Globus pallidus (tissue), 1 donor: ENCODE data around the gene GLG1.
"Not testable (repeated sequence)": the region's sequence is repeated elsewhere in the genome, so short reads cannot be mapped to it uniquely, and the experiment has no call there.

Source experiments
- DNase-seq: peaks from one replicate; pipeline ENCODE4 v3.0.0-alpha.2; 2015; ENCODE audit warnings: low spot score

The GLG1 gene

GRCh38 chr16:74537746-74538145 lies 69.2 kb downstream of the GLG1 start:
- not testable (repeated sequence) for DNase-seq

DNA sequence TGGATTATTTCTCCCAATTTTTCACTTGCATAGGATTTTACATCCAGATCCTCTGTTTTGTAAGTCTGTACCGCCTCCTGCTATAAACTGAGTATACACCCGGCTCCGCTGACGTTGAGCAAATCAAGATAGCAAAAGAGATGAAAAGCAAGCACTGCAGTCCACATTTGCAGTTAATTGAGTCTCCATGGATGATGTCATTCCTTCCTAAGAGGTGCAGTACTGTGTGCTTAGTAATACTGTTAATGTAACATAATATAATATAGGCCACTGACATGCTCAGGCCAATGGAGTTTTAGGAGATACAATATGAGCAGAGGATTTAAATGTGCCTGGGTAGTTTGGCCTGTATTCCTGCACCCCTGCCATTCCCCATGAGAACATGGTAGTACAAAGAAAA lies 72.3 kb downstream of the GLG1 start:
- not testable (repeated sequence) for DNase-seq

DNA sequence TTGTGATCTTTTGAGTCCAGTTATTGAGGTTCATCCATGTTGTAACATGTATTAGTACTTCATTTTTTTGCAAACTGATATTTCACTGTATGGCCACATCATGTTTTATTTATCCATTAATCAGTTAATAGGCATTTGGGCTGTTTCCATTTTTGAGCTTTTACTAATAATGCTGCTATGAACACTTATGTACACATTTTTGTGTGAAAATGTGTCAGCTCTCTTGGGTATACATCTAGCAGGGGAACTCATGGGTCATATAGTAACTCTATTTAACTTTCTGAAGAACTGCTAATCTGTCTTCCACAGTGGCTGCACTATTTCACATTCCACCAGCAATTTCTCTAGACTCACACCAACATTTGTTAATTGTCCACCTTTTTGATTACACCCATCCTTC lies 82.0 kb downstream of the GLG1 start:
- no peak for DNase-seq

DNA sequence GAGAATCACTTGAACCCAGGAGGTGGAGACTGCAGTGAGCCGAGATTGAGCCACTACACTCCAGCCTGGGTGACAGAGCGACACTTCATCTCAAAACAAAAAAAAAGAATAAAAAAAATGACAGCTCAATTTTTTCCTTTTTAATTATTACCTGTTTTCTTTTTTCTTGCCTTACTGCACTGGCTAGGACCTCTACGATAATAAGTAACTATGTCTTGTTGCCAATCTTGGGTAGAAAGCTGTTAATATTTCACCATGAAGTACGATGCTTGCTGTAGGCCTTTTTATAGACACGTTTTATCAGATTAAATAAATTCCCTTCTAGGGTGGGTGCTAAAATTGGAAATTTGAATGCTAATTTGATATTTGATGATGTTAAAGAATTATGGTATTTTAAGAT lies 82.8 kb downstream of the GLG1 start:
- DNase-seq, result no peak

GRCh38 chr16:74523706-74524105 lies 83.2 kb downstream of the GLG1 start:
- DNase-seq, result not testable (repeated sequence)

DNA sequence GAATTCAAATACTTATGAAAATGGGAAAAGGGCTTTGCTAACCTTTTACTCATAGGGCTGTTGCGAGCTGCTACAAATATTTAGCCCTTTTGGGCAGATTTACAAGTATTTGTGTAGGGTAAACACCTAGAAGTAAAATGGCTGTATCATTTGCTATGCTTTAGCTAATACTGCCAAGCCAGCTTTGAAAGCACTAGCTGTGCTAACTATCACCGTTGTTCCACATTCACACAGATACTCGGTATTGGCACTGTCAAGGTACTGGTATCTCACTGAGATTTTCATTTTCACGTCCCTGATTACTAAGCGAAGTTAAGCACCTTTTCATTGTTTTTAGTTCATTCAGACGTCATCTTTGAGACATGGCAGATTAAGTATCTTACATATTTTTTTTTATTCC lies 84.8 kb downstream of the GLG1 start:
- DNase-seq, result no peak

GRCh38 chr16:74521691-74522090 lies 85.2 kb downstream of the GLG1 start:
- DNase-seq, result peak; percentile 72

GRCh38 chr16:74518934-74519333 lies 88.0 kb downstream of the GLG1 start:
- not testable (repeated sequence) for DNase-seq

DNA sequence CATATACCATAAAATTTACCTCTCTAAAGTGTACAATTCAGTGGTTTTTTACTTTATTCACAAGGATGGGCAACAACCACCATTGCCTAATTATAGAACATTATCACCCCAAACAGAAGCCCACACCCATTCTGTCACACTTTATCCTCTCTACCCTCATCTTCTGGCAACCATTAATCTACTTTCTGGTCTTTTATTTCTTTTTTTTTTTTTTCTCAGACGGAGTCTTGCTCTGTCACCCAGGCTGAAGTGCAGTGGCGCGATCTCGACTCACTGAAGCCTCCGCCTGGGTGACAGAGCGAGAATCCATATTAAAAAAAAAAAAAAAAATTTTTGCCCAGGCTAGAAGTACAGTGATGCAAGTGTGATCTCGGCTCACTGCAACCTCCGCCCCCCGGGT lies 95.0 kb downstream of the GLG1 start:
- no peak for DNase-seq

GRCh38 chr16:74505011-74505410 lies 101.9 kb downstream of the GLG1 start:
- DNase-seq, result no peak

DNA sequence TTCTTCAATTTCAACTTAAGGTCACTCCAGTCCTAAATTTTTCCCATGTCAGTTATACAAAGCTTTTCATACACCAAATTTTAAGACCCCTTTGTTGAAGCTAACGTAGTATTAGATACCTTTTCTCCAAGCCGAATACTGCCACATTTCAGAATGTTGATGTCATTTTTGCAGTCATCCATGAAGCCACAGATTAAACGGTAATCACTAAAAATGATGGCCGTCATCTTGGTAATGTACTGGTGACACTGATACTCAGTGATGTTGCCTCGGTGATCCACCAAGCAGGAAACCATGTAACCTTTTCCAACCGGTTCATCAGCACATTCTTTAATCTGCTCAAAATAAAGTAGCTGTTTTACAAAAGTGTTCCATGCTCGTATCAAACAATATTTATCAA lies 103.5 kb downstream of the GLG1 start:
- DNase-seq, result no peak

GRCh38 chr16:74501484-74502478 lies 105.1 kb downstream of the GLG1 start:
- peak; percentile 83 for DNase-seq

DNA sequence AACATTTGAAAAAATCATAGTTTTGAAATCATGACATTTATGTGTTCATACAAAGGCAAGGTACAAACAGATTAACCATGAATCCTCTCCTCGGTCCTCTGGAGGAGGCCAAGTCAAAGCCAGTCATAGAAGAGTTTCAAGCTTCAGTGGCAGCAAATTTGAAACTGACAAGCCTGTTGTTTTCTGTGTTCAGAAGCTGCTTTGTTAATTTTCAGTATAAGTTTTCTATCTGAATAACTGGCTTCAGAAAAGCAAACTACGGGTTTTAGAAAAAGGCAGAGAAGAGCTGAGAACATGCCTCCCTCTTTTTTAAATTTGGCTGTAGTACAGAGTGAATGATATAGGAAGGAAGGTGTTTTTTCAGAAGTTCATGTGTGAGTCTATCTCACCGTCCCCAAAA lies 106.0 kb downstream of the GLG1 start:
- DNase-seq, result peak; percentile 76

DNA sequence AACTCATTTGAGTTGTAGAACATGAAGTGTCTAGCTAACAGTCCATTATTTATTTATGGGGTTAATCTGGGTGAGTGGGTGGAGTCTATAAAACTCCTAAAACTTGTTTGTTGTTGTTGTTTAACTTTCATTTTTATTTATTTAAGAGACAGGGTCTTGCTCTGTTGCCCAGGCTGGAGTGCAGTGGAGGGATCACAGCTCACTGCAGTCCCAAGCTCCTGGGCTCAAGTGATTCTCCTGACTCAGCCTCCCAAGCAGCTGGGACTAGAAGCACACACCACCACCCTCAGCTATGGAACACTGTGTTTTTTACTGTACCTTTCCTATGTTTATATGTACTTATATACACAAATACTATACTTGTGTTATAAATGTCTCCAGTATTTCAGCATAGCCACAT lies 107.8 kb downstream of the GLG1 start:
- no peak for DNase-seq

DNA sequence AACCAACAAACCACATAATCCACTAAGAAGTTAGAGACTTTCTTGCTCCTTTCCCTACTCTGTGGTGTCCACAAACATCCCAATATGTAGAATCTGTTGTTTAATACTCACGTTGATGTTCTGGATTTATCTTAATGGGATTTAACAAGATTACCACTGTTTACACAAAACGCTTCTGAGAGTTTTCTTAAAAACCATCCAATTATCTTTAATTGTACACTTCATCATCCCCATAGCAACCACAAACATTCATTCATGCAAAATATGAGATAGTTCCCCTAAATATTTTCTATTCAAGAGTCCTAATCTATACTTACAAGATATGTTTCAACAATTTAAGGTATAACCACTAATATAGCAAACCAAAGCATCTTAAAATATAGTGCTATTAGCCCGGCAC lies 109.2 kb downstream of the GLG1 start:
- DNase-seq, result no peak

DNA sequence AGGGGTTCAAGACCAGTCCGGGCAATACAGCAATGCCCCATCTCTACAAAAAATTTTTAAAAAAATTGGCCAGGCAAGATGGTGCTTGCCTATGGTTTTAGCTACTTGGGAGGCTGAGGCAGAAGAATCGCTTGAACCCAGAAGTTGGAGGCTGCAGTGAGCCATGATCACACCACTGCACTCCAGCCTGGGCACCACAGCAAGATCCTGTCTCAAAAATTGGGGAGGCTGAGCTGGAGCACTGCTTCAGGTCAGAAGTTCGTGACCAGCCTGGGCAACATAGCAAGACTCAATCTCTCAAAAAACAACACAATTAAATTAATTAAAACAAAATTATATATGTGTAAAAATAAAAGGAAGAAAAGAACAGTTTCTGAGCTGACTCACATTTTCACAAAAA lies 110.9 kb downstream of the GLG1 start:
- no peak for DNase-seq

DNA sequence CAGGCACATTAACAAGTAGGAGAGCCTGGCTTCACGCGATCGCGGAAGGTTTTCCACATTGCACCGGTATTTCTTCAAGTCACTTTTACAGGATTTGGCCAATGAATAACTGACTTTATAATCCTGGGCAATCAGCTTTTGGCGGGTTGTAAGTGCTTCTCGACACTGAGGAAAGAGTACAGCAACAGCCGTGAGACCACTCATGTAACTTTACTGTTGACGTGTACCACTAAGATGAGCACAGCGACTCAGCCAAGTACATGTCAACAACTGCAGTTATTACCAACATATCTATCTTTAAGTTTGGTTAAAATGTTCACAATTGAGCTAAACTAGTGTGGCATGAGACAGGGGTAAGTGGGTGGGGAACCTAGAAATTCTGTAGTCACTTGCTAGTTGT lies 113.9 kb downstream of the GLG1 start:
- DNase-seq, result no peak

DNA sequence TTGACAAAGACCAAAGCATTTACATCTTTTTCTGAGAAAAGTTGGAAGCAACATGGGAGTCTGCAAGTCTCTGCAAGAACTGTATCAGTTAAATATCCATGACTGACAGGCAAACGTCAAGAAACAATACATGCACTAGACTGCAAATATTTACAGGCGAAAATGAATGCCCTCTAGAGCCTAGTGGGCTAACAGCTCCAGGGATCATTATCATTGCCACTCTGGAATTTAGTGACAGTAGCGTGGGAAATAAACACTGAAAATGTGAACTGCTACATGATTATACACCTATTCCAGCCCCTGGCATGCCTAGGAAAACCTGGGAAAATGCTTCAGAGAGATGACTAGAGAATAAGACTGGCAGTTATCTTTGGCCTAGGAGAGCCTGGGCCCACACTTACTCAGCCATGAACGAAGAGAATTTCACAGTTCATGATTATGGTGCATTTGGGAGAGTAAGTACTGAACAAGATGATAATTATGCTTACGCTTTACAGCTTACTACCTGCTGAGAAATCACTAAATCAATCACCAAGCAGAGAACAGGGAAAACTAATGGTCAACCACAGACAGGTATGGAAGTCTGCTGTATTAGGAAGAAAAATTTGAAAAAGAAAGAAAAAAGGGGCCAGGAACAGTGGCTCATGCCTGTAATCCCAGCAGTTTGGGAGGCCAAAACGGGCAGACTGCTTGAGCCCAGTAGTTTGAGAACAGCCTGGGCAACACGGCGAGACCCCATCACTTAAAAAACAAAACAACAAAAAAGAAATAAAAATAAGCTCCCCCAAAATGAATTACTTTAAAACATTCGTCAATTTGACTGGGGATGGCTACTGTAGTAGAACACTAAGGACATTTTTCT lies 119.0 kb downstream of the GLG1 start:
- no peak for DNase-seq

DNA sequence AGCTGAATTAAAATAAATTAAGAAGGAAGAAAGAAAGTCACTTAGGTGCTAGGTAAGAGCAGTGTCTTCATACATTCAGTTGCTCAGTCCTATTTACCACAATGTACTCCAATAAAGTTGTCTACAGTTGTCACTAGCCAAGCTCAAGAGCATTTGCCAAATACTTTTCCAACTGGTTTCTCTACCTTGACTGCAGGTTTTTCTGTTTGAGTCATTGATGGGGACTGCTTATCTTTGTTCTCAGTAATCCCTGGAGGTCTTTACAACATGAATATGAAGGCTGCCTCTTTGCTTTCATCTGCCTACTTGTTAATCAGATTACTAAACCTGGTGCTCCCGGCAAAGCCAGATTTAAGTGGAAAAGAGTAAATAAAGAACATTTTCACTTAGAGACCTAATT lies 121.0 kb downstream of the GLG1 start:
- no peak for DNase-seq

DNA sequence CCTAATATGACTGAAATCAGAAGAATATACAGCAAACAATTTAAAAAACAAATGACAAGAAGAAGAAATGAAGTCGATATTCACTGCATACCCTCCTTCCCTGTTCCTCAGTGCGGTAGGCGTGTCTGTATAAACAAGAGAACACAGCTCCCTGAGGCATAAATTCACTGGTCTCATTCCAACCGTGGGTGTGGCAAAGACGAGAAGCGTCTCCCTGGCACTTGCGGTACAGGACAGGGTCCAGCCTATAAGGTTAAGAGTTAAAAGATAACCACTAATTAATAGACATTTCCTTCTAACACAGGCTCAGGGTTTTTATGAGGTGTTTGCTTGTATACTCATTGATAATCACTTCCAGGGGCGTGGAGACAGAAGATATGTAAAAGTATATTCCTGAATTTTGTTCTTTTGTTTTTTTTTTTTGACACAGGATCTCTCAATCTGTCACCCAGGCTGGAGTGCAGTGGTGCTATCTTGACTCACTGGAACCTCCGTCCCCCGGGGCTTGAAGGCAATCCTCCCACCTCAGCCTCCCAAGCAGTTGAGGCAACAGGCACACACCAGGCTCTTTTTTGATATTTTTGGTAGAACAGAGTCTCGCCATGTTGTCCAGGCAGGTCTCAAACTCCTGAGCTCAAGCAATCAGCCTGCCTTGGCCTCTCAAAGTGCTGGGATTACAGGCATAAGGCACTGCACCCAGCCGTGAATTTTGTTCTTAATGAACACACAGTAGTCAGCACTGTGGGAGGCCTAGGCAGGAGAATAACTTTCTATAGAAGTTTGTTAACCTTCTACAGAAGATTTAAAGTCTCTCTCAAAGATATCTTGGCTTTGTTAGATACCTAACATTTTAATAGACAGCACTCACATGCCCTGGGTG lies 126.5 kb downstream of the GLG1 start:
- no peak for DNase-seq

GRCh38 chr16:74477226-74477625 lies 129.7 kb downstream of the GLG1 start:
- DNase-seq, result no peak

- no peak for DNase-seq
Measured at GRCh38 chr16:74474416-74474815, 132.5 kb downstream of the GLG1 start.
